ENCODE measurements around the gene SRGAP2.
"Not testable (repeated sequence)": the region's sequence is repeated elsewhere in the genome, so short reads cannot be mapped to it uniquely, and the experiment has no call there.

- TF ChIP-seq CTCF (IDR thresholded peaks at IDR 0.05 in 4 of 5, conservative IDR thresholded peaks at IDR 0.05 in 1 of 5); POLR2A (IDR thresholded peaks at IDR 0.05): not testable (repeated sequence)
These were observed 16.4 kb downstream of the SRGAP2 start for GRCh38 chr1:206219514-206220331.

Measured in gastrocnemius medialis (tissue), 4 donors.